ENCODE results near the gene LMO1.

DNA sequence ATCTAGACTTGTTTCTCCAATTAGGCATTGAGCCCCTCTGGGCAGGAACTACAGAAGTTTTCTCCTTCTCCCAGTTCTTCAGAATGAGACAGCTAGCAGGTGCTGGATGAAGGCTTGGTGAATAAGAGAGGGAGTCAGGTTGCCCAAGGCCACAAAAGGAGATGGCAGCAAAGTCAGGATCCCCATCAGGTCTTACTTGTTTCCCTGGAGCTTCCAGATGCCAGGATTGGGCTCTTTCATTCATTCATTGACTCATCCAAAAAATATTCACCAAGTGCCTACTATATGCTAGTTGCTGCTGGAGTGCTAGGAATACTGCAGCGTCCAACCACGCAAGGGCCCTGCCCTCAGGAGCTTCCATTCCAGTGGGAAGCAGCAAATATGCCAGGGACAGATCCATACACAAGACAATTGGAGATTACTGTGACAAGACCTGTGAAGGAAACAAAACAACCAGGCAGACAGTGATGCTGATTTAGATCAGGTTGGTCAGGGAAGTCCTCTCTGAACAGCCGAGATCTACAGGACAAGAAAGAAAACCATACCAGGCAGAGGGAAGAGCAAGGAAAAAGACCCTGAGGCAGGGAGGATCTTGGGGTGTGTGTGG is 24.6 kb upstream of the LMO1 start:
- TF ChIP-seq EZH2phosphoT487 (conservative IDR thresholded peaks at IDR 0.05; ENCODE audit: low read length) = no peak
- TF ChIP-seq, protein P1, sequence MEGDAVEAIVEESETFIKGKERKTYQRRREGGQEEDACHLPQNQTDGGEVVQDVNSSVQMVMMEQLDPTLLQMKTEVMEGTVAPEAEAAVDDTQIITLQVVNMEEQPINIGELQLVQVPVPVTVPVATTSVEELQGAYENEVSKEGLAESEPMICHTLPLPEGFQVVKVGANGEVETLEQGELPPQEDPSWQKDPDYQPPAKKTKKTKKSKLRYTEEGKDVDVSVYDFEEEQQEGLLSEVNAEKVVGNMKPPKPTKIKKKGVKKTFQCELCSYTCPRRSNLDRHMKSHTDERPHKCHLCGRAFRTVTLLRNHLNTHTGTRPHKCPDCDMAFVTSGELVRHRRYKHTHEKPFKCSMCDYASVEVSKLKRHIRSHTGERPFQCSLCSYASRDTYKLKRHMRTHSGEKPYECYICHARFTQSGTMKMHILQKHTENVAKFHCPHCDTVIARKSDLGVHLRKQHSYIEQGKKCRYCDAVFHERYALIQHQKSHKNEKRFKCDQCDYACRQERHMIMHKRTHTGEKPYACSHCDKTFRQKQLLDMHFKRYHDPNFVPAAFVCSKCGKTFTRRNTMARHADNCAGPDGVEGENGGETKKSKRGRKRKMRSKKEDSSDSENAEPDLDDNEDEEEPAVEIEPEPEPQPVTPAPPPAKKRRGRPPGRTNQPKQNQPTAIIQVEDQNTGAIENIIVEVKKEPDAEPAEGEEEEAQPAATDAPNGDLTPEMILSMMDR (IDR thresholded peaks at IDR 0.05; ENCODE audit: insufficient read depth, low read length, poor library complexity, severe bottlenecking) = no peak
